Heart right ventricle (tissue), 16 donors: ENCODE data around the gene HMGN4. TPM values are rescaled to one million over a fixed set of nuclear protein-coding genes. Genes with fewer than 3 reads are reported as not detected.
"Not testable (repeated sequence)": the region's sequence is repeated elsewhere in the genome, so short reads cannot be mapped to it uniquely, and the experiment has no call there.

Experiments
- ATAC-seq, 8 donors: fragments of 200-7000 bp; cut with Tn5 transposase; one replicate each; pipeline ENCODE4 v1.9.1; 2020; ENCODE audit warnings: mild to moderate bottlenecking in 8 of 8, moderate library complexity in 8 of 8, moderate number of reproducible peaks in 1 of 8
- DNase-seq, 2 donors: peaks; one replicate each; pipeline ENCODE4 v3.0.0-alpha.2; 2020
- H3K27ac ChIP-seq, 10 donors: fragments of 200-600 bp; sonication (generic) in 2 of 10; one replicate each; pipeline versions ENCODE4 v1.5.0 to v1.8.0; 2020 to 2022; ENCODE audit warnings: mild to moderate bottlenecking in 3 of 10
- H3K27me3 ChIP-seq, 7 donors: fragments of 200-600 bp; one replicate each; pipeline ENCODE4 v1.8.0; 2021 to 2022; ENCODE audit warnings: mild to moderate bottlenecking in 2 of 7
- H3K36me3 ChIP-seq, 9 donors: fragments of 200-600 bp; sonication (generic) in 1 of 9; one replicate each; pipeline versions ENCODE4 v1.5.0 to v1.8.0; 2020 to 2022; ENCODE audit warnings: mild to moderate bottlenecking in 2 of 9
- H3K4me1 ChIP-seq, 9 donors: fragments of 200-600 bp; sonication (generic) in 1 of 9; one replicate each; pipeline versions ENCODE4 v1.5.0 to v1.8.0; 2020 to 2022; ENCODE audit warnings: mild to moderate bottlenecking in 4 of 9
- H3K4me3 ChIP-seq, 10 donors: fragments of 200-600 bp; sonication (generic) in 2 of 10; one replicate each; pipeline versions ENCODE4 v1.5.0 to v1.8.0; 2020 to 2022; ENCODE audit warnings: mild to moderate bottlenecking in 7 of 10, moderate library complexity in 2 of 10
- H3K9me3 ChIP-seq, 11 donors: fragments of 200-600 bp in 10 of 11; sonication (generic) in 2 of 11; one replicate each; pipeline versions ENCODE4 v1.5.0 to v1.8.0; 2013 to 2022; ENCODE audit warnings: mild to moderate bottlenecking in 2 of 11, control low read depth in 1 of 11, moderate library complexity in 1 of 11
- WGBS, 2 donors: extraction: QIAGEN DNeasy Blood & Tissue Kit; methylation state at CpG; one replicate each; pipeline ENCODE4 v1.1.7; 2013; ENCODE audit warnings: inconsistent platforms in 1 of 2; 5-methylcytosine and 5-hydroxymethylcytosine counted together
- intact Hi-C, 10 donors: fragments of 100-400 bp; cut with DNase I; formaldehyde crosslinking; loops; one replicate each; pipeline versions ENCODE4 v1.11.1 to v1.14.2; 2022
- polyA plus RNA-seq, 2 donors: library from polyadenylated mRNA; stranded (reverse); fragments of 200-250 nt; gene quantifications; one replicate each; pipeline ENCODE4 v1.2.3, GENCODE V29; 2013
- total RNA-seq, 10 donors: library from RNA; stranded (reverse); fragmentation: NEBNext Ultra II Directional in 3 of 10; extraction: Animal tissue kit (Norgen Biotek cat#: 25700) in 3 of 10; gene quantifications; one replicate each; pipeline versions ENCODE4 v1.2.1 to v1.2.4, GENCODE V29; 2021 to 2023
- TF ChIP-seq, protein P1 (sequence below), 9 donors: fragments of 200-600 bp; sonication (generic) in 2 of 9; IDR thresholded peaks; one replicate each; pipeline versions ENCODE4 v1.5.0 to v1.8.0; 2021 to 2022; ENCODE audit warnings: antibody characterized with exemption in 9 of 9, mild to moderate bottlenecking in 5 of 9, moderate library complexity in 1 of 9
- donor health status: Arrhythmogenic right ventricular cardiomyopathy.
- donor health status: ischemic (EF 13 %, LVEDD 7.1; RV severe dilation, severe dysfunction).
- donor health status: healthy with polysubstance abuse.
- donor health status: DM: no; HTN: yes; CAD: no.
- donor health status: DM: no; HTN: no; CAD: no.
- donor health status: ischemic (EF 25% LVEDD 6.9; RV normal size, moderate dysfunction).
- donor health status: ischemic (EF 25% LVEDD 5.7; RV mildly dilated, moderate dysfunction).
- donor health status: healthy.
- donor health status: DM: yes; HTN: yes; CAD: no.
- donor health status: Ischemic cardiomyopathy.
- donor health status: ischemic (EF 35%, LVEDD 5.7; RV mildly dilated, moderate dysfunction).
- donor health status: nonischemic (EF 11% LVEDD 7.7; RV severe dilation, severe dysfunction).
- donor health status: DM: yes; HTN: yes; CAD: no.
- donor health status: PGD.
- donor health status: ischemic (EF 29% LVEDD 5.4; RV normal size, mild dysfunction).
- donor health status: nonischemic (EF 23%, LVEDD 6.1; RV moderate dilation, normal function).

HMGN4 gene
- total and polyA plus RNA-seq, 12 donors = 8.2 to 35.0 (median 29.8) TPM

DNA sequence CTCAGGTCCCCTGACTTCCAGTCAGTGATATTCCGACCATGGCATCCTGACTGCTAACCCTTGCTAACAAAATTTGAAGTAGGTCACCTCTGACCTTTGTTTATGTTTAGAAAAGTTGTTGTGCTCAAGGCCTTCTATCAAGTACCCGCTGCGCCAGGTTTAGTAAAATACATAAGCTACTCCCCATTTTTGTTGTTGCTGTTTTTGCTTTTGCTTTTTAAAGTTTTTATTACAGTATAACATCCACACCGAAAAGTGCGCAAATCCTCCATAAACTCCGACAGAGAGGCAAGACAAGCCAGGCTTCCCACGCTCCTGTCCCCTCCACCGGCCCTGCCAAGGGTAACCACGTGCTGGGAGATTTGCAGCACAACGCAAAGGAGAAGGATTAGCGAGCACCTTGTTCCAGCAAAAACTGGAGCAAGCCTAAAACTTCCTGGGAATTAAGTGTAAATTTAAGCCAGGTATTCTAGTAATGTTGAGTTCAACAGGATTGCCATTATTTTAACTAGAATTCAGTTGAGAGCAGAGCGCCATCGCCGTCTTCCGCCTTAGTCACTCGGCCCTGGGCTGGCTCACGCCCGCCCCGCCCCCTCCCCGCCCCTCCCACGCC lies 17.8 kb upstream of the HMGN4 start:
- DNase-seq = peak; percentile 59 to 69
- Histone ChIP-seq H3K9me3 (no peaks in the 10 kb centered on the region), H3K27me3 (no peaks in the 10 kb centered on the region), H3K4me1 (peaks cover 0 to 32% (median 12%) of the 10 kb centered on the region in 9 donors), H3K4me3 (peak overlapping the region in 9 of 10 donors; percentile 30 to 70 (median 58)), H3K36me3 (no peaks in the 10 kb centered on the region), H3K27ac (peak overlapping the region; percentile 78 to 99 (median 95))
- TF ChIP-seq, protein P1, sequence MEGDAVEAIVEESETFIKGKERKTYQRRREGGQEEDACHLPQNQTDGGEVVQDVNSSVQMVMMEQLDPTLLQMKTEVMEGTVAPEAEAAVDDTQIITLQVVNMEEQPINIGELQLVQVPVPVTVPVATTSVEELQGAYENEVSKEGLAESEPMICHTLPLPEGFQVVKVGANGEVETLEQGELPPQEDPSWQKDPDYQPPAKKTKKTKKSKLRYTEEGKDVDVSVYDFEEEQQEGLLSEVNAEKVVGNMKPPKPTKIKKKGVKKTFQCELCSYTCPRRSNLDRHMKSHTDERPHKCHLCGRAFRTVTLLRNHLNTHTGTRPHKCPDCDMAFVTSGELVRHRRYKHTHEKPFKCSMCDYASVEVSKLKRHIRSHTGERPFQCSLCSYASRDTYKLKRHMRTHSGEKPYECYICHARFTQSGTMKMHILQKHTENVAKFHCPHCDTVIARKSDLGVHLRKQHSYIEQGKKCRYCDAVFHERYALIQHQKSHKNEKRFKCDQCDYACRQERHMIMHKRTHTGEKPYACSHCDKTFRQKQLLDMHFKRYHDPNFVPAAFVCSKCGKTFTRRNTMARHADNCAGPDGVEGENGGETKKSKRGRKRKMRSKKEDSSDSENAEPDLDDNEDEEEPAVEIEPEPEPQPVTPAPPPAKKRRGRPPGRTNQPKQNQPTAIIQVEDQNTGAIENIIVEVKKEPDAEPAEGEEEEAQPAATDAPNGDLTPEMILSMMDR (IDR thresholded peaks at IDR 0.05) = no peak
- WGBS, 2 donors = 15 to 16% methylated on average over 20 to 21 of the region's 21 CpGs
- peak; percentile 22 to 51 (median 48) for ATAC-seq
- intact Hi-C loops = loop anchor here in 6 of 10 donors (2.0 to 10.0 kb wide), 5 partner anchors 16 to 176 kb away; no protein-coding TSS in a partner anchor

- Histone ChIP-seq H3K27ac (peak overlapping the region; percentile 86 to 99 (median 95)), H3K9me3 (no peaks in the 10 kb centered on the region), H3K36me3 (no peaks in the 10 kb centered on the region), H3K4me1 (peaks cover 0 to 39% (median 12%) of the 10 kb centered on the region in 9 donors), H3K4me3 (peak overlapping the region; percentile 28 to 70 (median 58)), H3K27me3 (no peaks in the 10 kb centered on the region)
- DNase-seq = peak; percentile 89 to 90
- 0 to 1% methylated on average over 41 to 49 of the region's 49 CpGs for WGBS, 2 donors
- intact Hi-C loops = loop anchor here in 7 of 10 donors (1.0 to 10.0 kb wide), 7 partner anchors 16 to 176 kb away; no protein-coding TSS in a partner anchor
- peak; percentile 85 to 97 (median 92) for ATAC-seq
- TF ChIP-seq, protein P1 (IDR thresholded peaks at IDR 0.05) = no peak
Observed at GRCh38 chr6:26520850-26521599, 17.1 kb upstream of the HMGN4 start.

GRCh38 chr6:26521600-26522391 lies 16.4 kb upstream of the HMGN4 start:
- H3K4me3 ChIP-seq = peak overlapping the region; percentile 28 to 70 (median 58)
- WGBS, 2 donors = 3 to 9% methylated on average over 74 of the region's 74 CpGs
- no peaks in the 10 kb centered on the region for H3K9me3 ChIP-seq
- TF ChIP-seq, protein P1 (IDR thresholded peaks at IDR 0.05) = peak; percentile 6 to 79 (median 48)
- ATAC-seq = peak; percentile 92 to 97 (median 94)
- DNase-seq = peak; percentile 81 to 86
- peak overlapping the region; percentile 86 to 99 (median 95) for H3K27ac ChIP-seq
- intact Hi-C loops = loop anchor here in 7 of 10 donors (1.0 to 10.0 kb wide), 7 partner anchors 15 to 177 kb away; no protein-coding TSS in a partner anchor
- no peaks in the 10 kb centered on the region for H3K27me3 ChIP-seq
- peaks cover 0 to 42% (median 12%) of the 10 kb centered on the region in 9 donors for H3K4me1 ChIP-seq
- H3K36me3 ChIP-seq = no peaks in the 10 kb centered on the region

DNA sequence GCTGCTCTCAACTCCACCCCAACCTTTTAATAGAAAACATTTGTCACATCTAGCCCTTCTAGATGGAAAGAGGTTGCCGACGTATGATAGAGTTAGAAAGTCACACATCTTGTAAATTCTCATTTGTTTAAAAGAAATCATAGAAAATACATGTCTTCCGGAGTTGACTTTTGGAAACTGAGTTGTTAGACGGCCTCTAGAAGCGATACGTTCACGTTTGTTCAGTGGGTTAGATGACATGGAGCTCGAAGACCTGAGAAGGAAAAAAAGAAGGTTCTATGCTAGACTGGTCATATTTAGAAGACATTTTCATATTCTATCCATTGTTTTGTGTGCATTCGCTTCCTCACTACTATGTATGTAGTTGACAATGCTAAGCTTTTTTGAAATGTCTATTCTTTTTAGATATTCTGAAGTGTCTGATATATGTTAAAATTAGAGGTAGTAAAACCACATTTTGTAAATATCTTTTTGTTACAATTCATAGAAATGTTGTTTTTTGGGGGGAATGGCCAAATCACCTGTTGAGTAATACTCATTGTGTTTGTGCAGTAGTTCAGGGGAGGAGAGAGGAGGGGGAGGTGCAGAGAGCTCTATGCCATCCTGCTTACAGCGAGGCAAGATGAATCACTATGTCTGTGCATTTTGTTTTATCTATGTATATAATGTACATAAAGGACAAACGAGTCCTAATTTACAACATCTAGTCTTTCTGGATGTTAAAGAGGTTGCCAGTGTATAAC lies 15.5 kb upstream of the HMGN4 start:
- intact Hi-C loops = loop anchor here in 4 of 10 donors (5.0 to 10.0 kb wide), 3 partner anchors 45 to 178 kb away; no protein-coding TSS in a partner anchor

DNA sequence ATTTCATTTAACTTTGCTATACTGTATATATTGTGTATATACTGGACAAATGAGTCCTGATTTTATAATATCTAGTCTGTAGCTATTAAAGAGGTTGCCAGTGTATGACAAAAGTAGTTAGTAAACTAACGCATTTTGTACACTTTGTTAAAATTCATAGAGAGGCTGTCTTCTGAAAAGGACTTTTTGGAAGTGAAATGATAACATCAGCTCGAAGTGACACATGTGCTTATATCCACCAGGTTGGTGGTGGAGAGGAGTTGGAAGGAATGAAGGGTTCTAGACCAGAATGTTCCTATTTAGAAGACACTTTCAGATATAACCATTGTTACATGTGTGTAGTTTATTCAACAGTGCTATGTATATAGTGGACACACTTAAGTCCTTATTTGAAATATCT lies 13.9 kb upstream of the HMGN4 start:
- peaks cover 0 to 42% (median 12%) of the 10 kb centered on the region in 9 donors for H3K4me1 ChIP-seq
- H3K36me3 ChIP-seq, H3K9me3 ChIP-seq, H3K4me3 ChIP-seq, DNase-seq, H3K27me3 ChIP-seq, H3K27ac ChIP-seq, ATAC-seq: not testable (repeated sequence)
- 96 to 99% methylated on average over 2 of the region's 2 CpGs for WGBS, 2 donors
- intact Hi-C loops = loop anchor here in 4 of 10 donors (5.0 to 10.0 kb wide), 3 partner anchors 43 to 180 kb away; no protein-coding TSS in a partner anchor

More for the DNA sequence above, 15.5 kb upstream of the HMGN4 start:
- peaks cover 0 to 42% (median 12%) of the 10 kb centered on the region in 9 donors for H3K4me1 ChIP-seq
- not testable (repeated sequence) for DNase-seq, H3K36me3 ChIP-seq, H3K27me3 ChIP-seq, ATAC-seq, H3K9me3 ChIP-seq
- 81 to 83% methylated on average over 11 of the region's 11 CpGs for WGBS, 2 donors
- H3K27ac ChIP-seq = peak overlapping the region in 9 of 10 donors; percentile 90 to 99 (median 95)
- peak overlapping the region in 9 of 10 donors; percentile 42 to 70 (median 58) for H3K4me3 ChIP-seq
